HG03060 (cell line): ENCODE data around the gene LONP1.
A peak's percentile ranks its signal among the peaks of the same experiment; 100 is the strongest.
"Not testable (repeated sequence)": the region's sequence is repeated elsewhere in the genome, so short reads cannot be mapped to it uniquely, and the experiment has no call there.

ENCODE experiments used
- ATAC-seq: cut with Tn5 transposase; IDR thresholded peaks from one replicate; pipeline ENCODE4 v1.9.1; 2021; ENCODE audit warnings: low read depth, moderate number of reproducible peaks; ENCODE audit not compliant: unreplicated experiment

LONP1 gene

DNA sequence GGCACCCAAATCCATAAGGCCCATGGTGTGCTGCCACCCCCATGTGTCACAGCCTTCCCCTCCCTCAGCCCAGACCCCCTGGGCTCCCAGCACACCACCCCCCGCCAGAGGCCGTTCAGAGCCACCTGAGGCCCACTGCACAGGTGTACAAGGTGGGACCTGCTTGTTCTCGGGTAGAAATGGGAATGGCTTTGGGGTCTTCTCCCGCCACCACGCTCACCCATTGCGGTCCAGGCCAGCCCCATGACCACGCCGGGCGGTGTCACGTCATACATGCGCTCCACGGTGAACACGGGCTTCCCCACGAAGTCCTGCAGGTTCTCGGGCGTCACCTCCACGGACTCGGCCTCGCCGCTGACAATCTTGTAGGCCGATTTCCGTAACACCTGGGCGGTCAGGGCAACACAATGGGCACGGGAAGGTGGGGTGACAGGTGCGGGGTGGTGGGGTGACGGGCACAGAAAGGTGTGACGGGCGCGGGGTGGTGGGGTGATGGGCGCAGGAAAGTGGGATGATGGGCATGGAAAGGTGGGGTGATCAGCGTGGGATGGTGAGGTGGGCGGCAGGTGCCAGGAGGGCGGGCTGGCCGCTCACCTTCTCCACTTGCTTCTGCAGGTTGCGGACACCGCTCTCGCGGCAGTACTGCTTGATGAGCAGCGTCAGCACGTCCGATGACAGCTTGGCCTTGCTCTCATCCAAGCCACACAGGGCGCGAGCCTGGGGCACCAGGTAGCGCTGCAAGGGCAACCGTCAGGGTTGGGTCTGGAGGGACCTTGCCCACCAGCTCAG is 25.6 kb downstream of the LONP1 start:
- no peak for ATAC-seq

- no peak for ATAC-seq
These were observed 26.5 kb downstream of the LONP1 start for GRCh38 chr19:5693195-5694166.

DNA sequence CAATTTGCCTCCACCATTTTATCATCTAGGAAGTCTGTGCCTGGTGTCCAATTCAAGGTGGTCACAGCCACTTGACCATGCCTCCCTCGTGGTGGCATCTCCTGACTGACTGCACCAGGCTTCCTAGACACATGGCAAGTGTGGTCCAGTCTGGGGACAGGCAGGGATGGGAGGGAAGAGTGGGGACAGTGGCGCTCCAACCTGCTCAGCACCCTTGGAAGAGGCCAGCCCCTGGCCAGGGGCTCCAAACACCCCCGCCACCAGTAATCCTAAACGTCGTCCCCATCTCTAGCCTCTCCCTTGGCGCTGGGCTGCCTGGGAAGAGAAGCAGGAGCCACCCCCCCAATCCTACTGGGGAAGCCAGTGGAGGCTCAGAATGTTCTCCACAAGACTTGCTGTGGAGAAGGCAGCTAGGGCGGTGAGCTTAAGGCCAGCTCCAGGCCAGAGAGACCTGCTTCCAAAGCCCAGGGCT is 27.2 kb downstream of the LONP1 start:
- no peak for ATAC-seq

GRCh38 chr19:5691822-5692722 is 27.9 kb downstream of the LONP1 start:
- ATAC-seq = no peak

DNA sequence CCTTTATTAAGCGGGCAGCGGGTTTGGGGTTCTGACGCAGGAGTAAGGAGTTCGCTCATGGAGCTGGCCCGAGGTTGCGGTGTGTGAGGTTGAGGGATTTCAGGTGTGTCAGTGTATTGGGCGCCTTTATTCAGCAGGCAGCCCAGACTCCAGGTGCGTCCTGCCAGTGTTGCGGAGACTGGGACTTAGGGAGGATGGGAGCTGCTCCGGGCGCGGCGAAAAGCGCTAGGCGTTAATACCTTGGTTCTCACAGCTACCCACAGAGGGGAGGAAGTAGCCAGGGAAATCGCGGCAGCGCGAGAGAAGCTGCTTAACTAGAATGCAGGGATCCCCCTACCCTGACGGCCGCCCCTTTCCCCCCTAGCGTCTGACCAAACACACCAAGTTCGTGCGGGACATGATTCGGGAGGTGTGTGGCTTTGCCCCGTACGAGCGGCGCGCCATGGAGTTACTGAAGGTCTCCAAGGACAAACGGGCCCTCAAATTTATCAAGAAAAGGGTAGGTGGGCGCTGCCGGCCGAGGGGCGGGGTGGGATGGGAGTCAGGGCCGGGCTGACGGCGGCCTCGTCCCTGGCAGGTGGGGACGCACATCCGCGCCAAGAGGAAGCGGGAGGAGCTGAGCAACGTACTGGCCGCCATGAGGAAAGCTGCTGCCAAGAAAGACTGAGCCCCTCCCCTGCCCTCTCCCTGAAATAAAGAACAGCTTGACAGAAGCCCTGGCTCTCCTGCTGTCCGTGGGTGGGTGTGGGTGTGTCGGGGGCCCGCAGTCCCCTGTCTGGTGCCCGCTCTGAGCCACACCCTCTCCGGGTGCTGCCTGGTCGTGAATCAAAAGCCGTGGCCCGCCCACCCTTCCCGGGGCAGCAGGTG is 28.8 kb downstream of the LONP1 start:
- no peak for ATAC-seq

DNA sequence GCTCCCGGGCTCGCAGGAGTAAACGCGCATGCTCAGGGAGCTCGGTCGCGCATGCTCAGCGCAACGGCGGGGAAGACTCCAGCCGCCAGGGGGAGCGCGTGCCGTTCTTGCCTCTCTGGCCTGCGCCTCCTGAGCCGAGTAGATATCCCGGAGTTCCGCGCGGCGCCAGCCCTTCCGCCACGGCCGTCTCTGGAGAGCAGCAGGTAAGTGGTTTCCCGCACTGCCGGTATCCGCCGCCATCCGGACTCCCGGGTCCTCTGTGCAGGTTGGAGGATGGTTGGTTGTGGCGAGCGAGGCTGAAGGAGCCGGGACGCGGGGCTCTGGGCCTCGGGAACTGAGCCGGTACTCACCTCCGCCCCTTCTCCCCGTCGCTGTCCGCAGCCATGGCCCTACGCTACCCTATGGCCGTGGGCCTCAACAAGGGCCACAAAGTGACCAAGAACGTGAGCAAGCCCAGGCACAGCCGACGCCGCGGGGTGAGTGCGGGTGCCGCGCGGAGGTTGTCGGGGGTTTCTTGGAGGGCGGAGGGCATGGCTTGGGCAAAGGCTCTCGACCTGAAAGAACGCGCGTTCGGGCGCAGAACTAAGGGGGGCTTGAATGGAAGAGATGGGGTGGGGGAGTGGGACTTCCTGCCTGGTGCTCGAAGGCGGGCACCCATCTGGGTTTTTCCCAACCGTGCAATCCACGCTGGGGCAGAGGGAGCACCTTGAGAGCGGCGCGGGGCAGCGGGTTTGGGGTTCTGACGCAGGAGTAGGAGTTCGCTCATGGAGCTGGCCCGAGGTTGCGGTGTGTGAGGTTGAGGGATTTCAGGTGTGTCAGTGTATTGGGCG is 29.6 kb downstream of the LONP1 start, which contains the start of gene RPL36:
TSS of gene RPL36 (plus strand) at position 171 of the 830 bp plus-strand sequence. CDS start at position 384, 213 bp downstream.
- no peak for ATAC-seq

- not testable (repeated sequence) for ATAC-seq
These were observed 31.6 kb downstream of the LONP1 start for GRCh38 chr19:5688262-5688881.

- no peak for ATAC-seq
These were observed 32.4 kb downstream of the LONP1 start for GRCh38 chr19:5687360-5688198.

GRCh38 chr19:5686647-5687359 is 33.1 kb downstream of the LONP1 start:
- peak; percentile 27 for ATAC-seq

DNA sequence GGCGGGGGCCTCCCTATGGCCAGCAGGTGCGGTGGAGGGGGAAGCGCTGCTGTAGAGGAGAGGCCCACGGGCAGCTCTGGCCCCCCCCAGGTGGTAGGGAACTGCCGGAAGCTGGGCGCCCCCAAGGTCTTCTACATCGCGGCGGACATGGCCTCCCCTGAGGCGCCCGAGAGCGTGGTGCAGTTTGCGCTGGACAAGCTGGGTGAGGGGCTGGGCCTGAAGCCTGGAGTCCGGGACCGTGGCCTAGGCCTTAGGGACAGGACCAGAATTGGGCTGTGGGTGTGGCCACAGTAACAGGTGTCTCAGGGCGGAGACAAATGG is 33.7 kb downstream of the LONP1 start:
- no peak for ATAC-seq

DNA sequence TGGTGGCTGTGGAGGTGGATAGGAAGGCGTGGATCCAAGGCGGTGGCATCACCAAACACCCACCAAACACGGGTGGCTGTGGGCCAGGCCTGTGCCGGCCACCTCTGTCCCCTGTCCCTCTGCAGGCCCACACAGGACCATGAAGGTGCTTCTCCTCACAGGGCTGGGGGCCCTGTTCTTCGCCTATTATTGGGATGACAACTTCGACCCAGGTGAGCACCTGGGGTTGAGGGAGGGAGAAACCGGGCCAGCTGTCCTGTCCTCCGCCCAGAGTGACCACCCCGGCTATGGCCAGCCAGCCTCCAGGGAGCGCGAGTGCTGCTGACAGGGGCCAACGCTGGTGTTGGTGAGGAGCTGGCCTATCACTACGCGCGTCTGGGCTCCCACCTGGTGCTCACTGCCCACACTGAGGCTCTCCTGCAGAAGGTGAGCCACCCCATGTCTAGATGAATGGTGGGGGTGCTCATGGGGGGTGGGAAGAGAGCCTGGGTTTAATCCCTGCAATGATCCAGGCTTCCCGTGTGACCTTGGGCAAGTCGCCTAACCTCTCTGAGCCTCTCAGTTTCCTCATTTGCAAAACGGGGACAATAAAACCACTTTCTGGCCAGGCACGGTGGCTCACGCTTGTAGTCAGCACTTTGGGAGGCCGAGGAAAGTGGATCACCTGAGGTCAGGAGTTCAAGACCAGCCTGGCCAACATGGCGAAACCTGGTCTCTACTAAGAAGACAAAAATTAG is 35.1 kb downstream of the LONP1 start:
- ATAC-seq = no peak

GRCh38 chr19:5683177-5683886 is 36.6 kb downstream of the LONP1 start:
- no peak for ATAC-seq

DNA sequence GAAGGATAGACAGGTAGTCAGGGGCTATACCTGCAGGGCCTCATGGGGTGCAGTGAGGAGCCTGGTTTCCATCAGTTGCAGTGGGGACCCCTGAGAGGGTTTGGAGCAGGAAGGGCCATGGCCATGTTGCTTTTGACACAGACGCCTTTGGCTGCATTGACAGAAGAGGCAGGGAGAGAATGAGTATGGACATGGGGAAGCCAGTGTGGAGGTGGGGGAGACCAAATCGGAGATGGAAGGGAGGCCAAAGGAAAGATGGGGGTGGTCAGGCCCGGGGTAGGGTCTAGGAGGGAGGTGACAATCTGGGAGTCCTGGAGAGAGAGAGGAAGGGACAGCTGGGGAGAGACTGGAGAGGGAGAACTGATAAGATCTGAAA is 37.9 kb downstream of the LONP1 start:
- ATAC-seq = no peak

DNA sequence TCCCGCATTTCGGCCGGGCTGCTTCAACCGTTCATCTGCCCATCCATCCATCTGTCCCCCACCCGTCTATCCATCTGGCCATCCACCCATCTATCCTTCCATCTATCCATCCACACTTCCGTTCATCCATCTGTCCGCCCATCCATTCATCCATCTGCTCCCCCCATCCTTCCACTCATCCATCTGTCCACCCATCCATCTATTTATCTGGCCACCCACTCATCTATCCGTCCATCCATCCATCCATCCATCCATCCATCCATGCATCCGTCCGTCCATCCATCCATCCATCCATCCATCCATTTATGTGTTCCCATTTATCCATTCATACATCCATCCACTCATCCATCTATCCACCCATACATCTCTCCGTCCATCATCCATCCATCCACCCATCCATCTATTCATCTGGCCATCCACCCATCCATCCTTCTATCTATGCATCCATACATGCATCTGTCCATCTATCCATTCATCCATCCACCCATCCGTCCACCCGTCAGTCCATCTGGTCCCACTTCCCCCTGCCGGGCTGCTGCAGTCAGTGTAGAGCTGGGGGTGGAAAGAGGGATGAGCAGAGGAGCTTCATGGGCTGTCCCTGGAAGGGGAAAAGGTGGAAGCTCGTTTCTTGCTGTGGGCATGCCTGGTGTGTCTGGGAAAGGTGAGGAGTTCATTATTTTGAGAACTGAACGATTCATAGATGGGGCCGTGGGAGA is 38.4 kb downstream of the LONP1 start:
- ATAC-seq = no peak
